HCT116 (cell line): ENCODE data around the gene CCDC91. TPM values are rescaled to one million over a fixed set of nuclear protein-coding genes. Genes with fewer than 3 reads are reported as not detected.

Source experiments
- ATAC-seq: fragments of 200-7000 bp; cut with Tn5 transposase; 2 replicates; pipeline ENCODE4 v1.9.1; 2020; ENCODE audit warnings: mild to moderate bottlenecking, moderate library complexity
- BruUV-seq: library from RNA; stranded (reverse); fragments of 400-500 nt; replicated peaks from 2 replicates; lab custom pipeline; 2021; lab: Mats Ljungman, UMichigan
- CTCF ChIA-PET: fragments of 300-600 bp; sonication (Branson Sonifier 250); formaldehyde crosslinking; loops from one replicate; lab custom pipeline; 2021; ENCODE audit warnings: antibody characterized with exemption; lab: Charles Lee
- POLR2A ChIA-PET: fragments of 300-600, 350-600 bp; sonication (Branson Sonifier 250); formaldehyde crosslinking; loops from one replicate; lab custom pipeline; 2021; ENCODE audit warnings: antibody characterized with exemption; lab: Charles Lee
- RAD21 ChIA-PET, 2 experiments: fragments of 300-600 bp; sonication (Branson Sonifier 250); formaldehyde crosslinking; loops; one replicate each; lab custom pipeline; 2023; ENCODE audit warnings: low total read pairs in 2 of 2; ENCODE audit not compliant: uncharacterized antibody in 2 of 2, unreplicated experiment in 2 of 2, low non-redundant PET in 1 of 2; lab: Charles Lee
- DNase-seq: peaks from one replicate; pipeline ENCODE4 v3.0.0-alpha.2; 2010; ENCODE audit warnings: low read depth, low spot score
- H2AFZ ChIP-seq: fragments of 200-600 bp; shearing (Covaris generic), sonication (generic); 2 replicates; pipeline ENCODE4 v1.6.1; 2017; ENCODE audit warnings: low read depth, mixed run types, mixed read lengths, antibody characterized with exemption, low read length; ENCODE audit not compliant: poor library complexity, severe bottlenecking
- H3K27ac ChIP-seq: 2 replicates; pipeline ENCODE4 v1.5.1; 2012; ENCODE audit warnings: low read depth, low read length
- H3K27me3 ChIP-seq: fragments of 200-600 bp; sonication (generic); 2 replicates; pipeline ENCODE4 v1.6.1; 2016; ENCODE audit warnings: mixed run types, low read length, mixed read lengths; ENCODE audit not compliant: insufficient read depth
- H3K36me3 ChIP-seq, 2 experiments: fragments of 200-500 bp in 1 of 2; fragments of 200-600 bp in 1 of 2; sonication (Bioruptor generic) in 1 of 2; sonication (generic) in 1 of 2; 2 replicates each; pipeline versions ENCODE4 v1.5.1 to v1.6.1; 2014 to 2016; ENCODE audit warnings: low read length in 2 of 2, inconsistent platforms in 1 of 2, mixed read lengths in 1 of 2, mixed run types in 1 of 2; ENCODE audit not compliant: insufficient read depth in 2 of 2, control insufficient read depth in 1 of 2
- H3K4me1 ChIP-seq, 2 experiments: fragments of 200-600 bp in 1 of 2; sonication (generic) in 1 of 2; 2 replicates each; pipeline versions ENCODE4 v1.5.1 to v1.6.1; 2012 to 2017; ENCODE audit warnings: low read length in 2 of 2, inconsistent platforms in 1 of 2, mild to moderate bottlenecking in 1 of 2, mixed read lengths in 1 of 2, mixed run types in 1 of 2, moderate library complexity in 1 of 2; ENCODE audit not compliant: insufficient read depth in 2 of 2, control insufficient read depth in 1 of 2
- H3K4me2 ChIP-seq: fragments of 200-600 bp; sonication (generic); 2 replicates; pipeline ENCODE4 v1.6.1; 2017; ENCODE audit warnings: mixed run types, low read length, mixed read lengths
- H3K4me3 ChIP-seq, 2 experiments: fragments of 200-600 bp in 1 of 2; sonication (generic) in 1 of 2; replicated peaks in 1 of 2; 2 replicates each; pipeline ENCODE4 v1.5.1; 2011 to 2016; ENCODE audit warnings: low read length in 2 of 2, control low read depth in 1 of 2, low read depth in 1 of 2, mild to moderate bottlenecking in 1 of 2, mixed read lengths in 1 of 2, mixed run types in 1 of 2
- H3K79me2 ChIP-seq: fragments of 200-600 bp; sonication (generic); 2 replicates; pipeline ENCODE4 v1.6.1; 2017; ENCODE audit warnings: mild to moderate bottlenecking, mixed run types, low read length, moderate library complexity, mixed read lengths; ENCODE audit not compliant: insufficient read depth
- H3K9ac ChIP-seq: fragments of 200-600 bp; sonication (generic); 2 replicates; pipeline ENCODE4 v1.6.1; 2016; ENCODE audit warnings: low read length, mixed read lengths
- H3K9me2 ChIP-seq: fragments of 200-600 bp; sonication (generic), shearing (Covaris generic); 2 replicates; pipeline ENCODE4 v1.6.1; 2017; ENCODE audit warnings: mixed run types, mild to moderate bottlenecking, moderate library complexity; ENCODE audit not compliant: insufficient read depth
- H3K9me3 ChIP-seq, 2 experiments: fragments of 200-500 bp in 1 of 2; fragments of 200-600 bp in 1 of 2; sonication (Bioruptor generic) in 1 of 2; sonication (generic) in 1 of 2; 2 replicates each; pipeline ENCODE4 v1.6.1; 2014 to 2017; ENCODE audit warnings: low read length in 2 of 2, mixed read lengths in 2 of 2, inconsistent platforms in 1 of 2, low read depth in 1 of 2, mild to moderate bottlenecking in 1 of 2, mixed run types in 1 of 2, moderate library complexity in 1 of 2; ENCODE audit not compliant: control insufficient read depth in 1 of 2, insufficient read depth in 1 of 2
- H4K20me1 ChIP-seq: fragments of 200-600 bp; sonication (generic), shearing (Covaris generic); 2 replicates; pipeline ENCODE4 v1.6.1; 2017; ENCODE audit warnings: mixed run types, mild to moderate bottlenecking, moderate library complexity; ENCODE audit not compliant: insufficient read depth
- CBX3 ChIP-seq: IDR thresholded peaks from 2 replicates; pipeline ENCODE4 v1.6.1; 2012; ENCODE audit warnings: low read depth
- CEBPB ChIP-seq: IDR thresholded peaks from 2 replicates; pipeline ENCODE4 v1.6.1; 2012; ENCODE audit warnings: low read depth
- CTCF ChIP-seq, 3 experiments: fragments of 200-600 bp in 1 of 3; sonication (generic) in 1 of 3; IDR thresholded peaks in 2 of 3; conservative IDR thresholded peaks in 1 of 3; 2 replicates each; pipeline ENCODE4 v1.5.1; 2012 to 2017; ENCODE audit warnings: low read depth in 2 of 3, low read length in 2 of 3, antibody characterized with exemption in 1 of 3, borderline replicate concordance in 1 of 3, control low read depth in 1 of 3, mild to moderate bottlenecking in 1 of 3, mixed read lengths in 1 of 3, mixed run types in 1 of 3, moderate library complexity in 1 of 3; ENCODE audit not compliant: insufficient read depth in 1 of 3
- EGR1 ChIP-seq: IDR thresholded peaks from 2 replicates; pipeline ENCODE4 v1.6.1; 2012; ENCODE audit warnings: low read depth
- ELF1 ChIP-seq: IDR thresholded peaks from 2 replicates; pipeline ENCODE4 v1.6.1; 2012; ENCODE audit warnings: low read depth, borderline replicate concordance
- EZH2phosphoT487 ChIP-seq: fragments of 200-600 bp; IDR thresholded peaks from 2 replicates; pipeline ENCODE4 v1.6.1; 2018; ENCODE audit warnings: antibody characterized with exemption, borderline replicate concordance
- FOSL1 ChIP-seq: IDR thresholded peaks from 2 replicates; pipeline ENCODE4 v1.6.1; 2012; ENCODE audit warnings: low read depth
- JUND ChIP-seq: IDR thresholded peaks from 2 replicates; pipeline ENCODE4 v1.6.1; 2012
- POLR2A ChIP-seq: IDR thresholded peaks from 2 replicates; pipeline ENCODE4 v1.7.0; 2011; ENCODE audit warnings: borderline replicate concordance; ENCODE audit not compliant: insufficient read depth, insufficient read length; ENCODE audit errors: extremely low read depth
- RAD21 ChIP-seq: IDR thresholded peaks from 2 replicates; pipeline ENCODE4 v1.6.1; 2012; ENCODE audit warnings: low read depth, mild to moderate bottlenecking
- REST ChIP-seq: IDR thresholded peaks from 2 replicates; pipeline ENCODE4 v1.6.1; 2012; ENCODE audit warnings: low read depth
- SIN3A ChIP-seq: IDR thresholded peaks from 2 replicates; pipeline ENCODE4 v1.6.1; 2012; ENCODE audit warnings: low read depth
- SP1 ChIP-seq: IDR thresholded peaks from 2 replicates; pipeline ENCODE4 v1.6.1; 2012; ENCODE audit warnings: low read depth
- SRF ChIP-seq: IDR thresholded peaks from 2 replicates; pipeline ENCODE4 v1.6.1; 2012; ENCODE audit warnings: low read depth
- TCF7L2 ChIP-seq: IDR thresholded peaks from 2 replicates; pipeline ENCODE4 v1.7.0; 2011; ENCODE audit warnings: borderline replicate concordance, inconsistent platforms; ENCODE audit not compliant: insufficient read depth, insufficient read length; ENCODE audit errors: extremely low read depth
- YY1 ChIP-seq: IDR thresholded peaks from 2 replicates; pipeline ENCODE4 v1.6.1; 2011; ENCODE audit warnings: low read length, low read depth, moderate library complexity, mild to moderate bottlenecking; ENCODE audit not compliant: insufficient replicate concordance; ENCODE audit errors: extremely low read depth
- ZBTB33 ChIP-seq: IDR thresholded peaks from 2 replicates; pipeline ENCODE4 v1.6.1; 2011; ENCODE audit warnings: mild to moderate bottlenecking, low read length, moderate library complexity; ENCODE audit not compliant: insufficient replicate concordance; ENCODE audit errors: extremely low read depth
- ZFX ChIP-seq: fragments of 450-650 bp; IDR thresholded peaks from 2 replicates; pipeline ENCODE4 v1.6.1; 2017
- ZNF274 ChIP-seq: fragments of 200-500 bp; sonication (Bioruptor generic); IDR thresholded peaks from 2 replicates; pipeline ENCODE4 v1.6.1; 2014; ENCODE audit warnings: mild to moderate bottlenecking, low read depth, low read length, inconsistent platforms
- intact Hi-C: fragments of 100-400 bp; cut with micrococcal nuclease; formaldehyde crosslinking; loops from 2 replicates; pipeline ENCODE4 v1.10.0; 2022
- total RNA-seq: library from RNA; stranded (reverse); gene quantifications from one replicate; pipeline ENCODE4 v1.2.1, GENCODE V29; 2021; ENCODE audit not compliant: unreplicated experiment
- TF ChIP-seq, protein P1 (sequence below): IDR thresholded peaks from 2 replicates; pipeline ENCODE4 v1.6.1; 2012

CCDC91 gene
- total RNA-seq, 1 experiment from 2014 or later = 18.1 TPM

- TF ChIP-seq SIN3A (no peak), ELF1 (no peak), CTCF (IDR thresholded peaks at IDR 0.05 in 2 of 3, conservative IDR thresholded peaks at IDR 0.05 in 1 of 3; ENCODE audit: borderline replicate concordance in 1 of 3, insufficient read depth in 1 of 3, low read depth in 2 of 3, low read length in 2 of 3) (no peak), EGR1 (no peak), POLR2A (no peak), TCF7L2 (no peak), ZNF274 (no peak), EZH2phosphoT487 (no peak), ZFX (no peak), CEBPB (no peak), YY1 (no peak), SRF (no peak), ZBTB33 (no peak), FOSL1 (no peak), JUND (no peak), REST (no peak), CBX3 (no peak), SP1 (no peak), RAD21 (no peak)
- TF ChIP-seq, protein P1, sequence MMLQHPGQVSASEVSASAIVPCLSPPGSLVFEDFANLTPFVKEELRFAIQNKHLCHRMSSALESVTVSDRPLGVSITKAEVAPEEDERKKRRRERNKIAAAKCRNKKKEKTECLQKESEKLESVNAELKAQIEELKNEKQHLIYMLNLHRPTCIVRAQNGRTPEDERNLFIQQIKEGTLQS = no peak
- H3K79me2 ChIP-seq = no peaks in the 10 kb centered on the region
- H3K36me3 ChIP-seq = no peaks in the 10 kb centered on the region
- H3K9me3 ChIP-seq = no peaks in the 10 kb centered on the region
- H3K4me1 ChIP-seq = no peaks in the 10 kb centered on the region
- H3K27me3 ChIP-seq = no peaks in the 10 kb centered on the region
- DNase-seq = no peak
- intact Hi-C loops = no loop called here
- ChIA-PET CTCF (no interaction called here), RAD21 (no interaction called here), POLR2A (no interaction called here)
- no peaks in the 10 kb centered on the region for H3K9me2 ChIP-seq
- no TSS peak for BruUV-seq
- no peaks in the 10 kb centered on the region for H4K20me1 ChIP-seq
- no peak overlapping the region for H3K9ac ChIP-seq
- no peak overlapping the region for H3K4me3 ChIP-seq
- no peak overlapping the region for H3K4me2 ChIP-seq
- no peak overlapping the region for H2AFZ ChIP-seq
- no peak for ATAC-seq
- no peak overlapping the region for H3K27ac ChIP-seq
These were observed 116.3 kb downstream of the CCDC91 start for GRCh38 chr12:28306535-28306934.
